GDM1 (cell line): ENCODE data around the gene FBXW8.

Experiments
- DNase-seq: peaks from one replicate; lab custom pipeline; 2025; lab: John Stamatoyannopoulos, UW

FBXW8 gene, protein sequence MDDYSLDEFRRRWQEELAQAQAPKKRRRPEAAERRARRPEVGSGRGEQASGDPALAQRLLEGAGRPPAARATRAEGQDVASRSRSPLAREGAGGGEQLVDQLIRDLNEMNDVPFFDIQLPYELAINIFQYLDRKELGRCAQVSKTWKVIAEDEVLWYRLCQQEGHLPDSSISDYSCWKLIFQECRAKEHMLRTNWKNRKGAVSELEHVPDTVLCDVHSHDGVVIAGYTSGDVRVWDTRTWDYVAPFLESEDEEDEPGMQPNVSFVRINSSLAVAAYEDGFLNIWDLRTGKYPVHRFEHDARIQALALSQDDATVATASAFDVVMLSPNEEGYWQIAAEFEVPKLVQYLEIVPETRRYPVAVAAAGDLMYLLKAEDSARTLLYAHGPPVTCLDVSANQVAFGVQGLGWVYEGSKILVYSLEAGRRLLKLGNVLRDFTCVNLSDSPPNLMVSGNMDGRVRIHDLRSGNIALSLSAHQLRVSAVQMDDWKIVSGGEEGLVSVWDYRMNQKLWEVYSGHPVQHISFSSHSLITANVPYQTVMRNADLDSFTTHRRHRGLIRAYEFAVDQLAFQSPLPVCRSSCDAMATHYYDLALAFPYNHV

GRCh38 chr12:116910645-116911451, at the start of gene FBXW8:
TSS of gene FBXW8 (plus strand) at chr12:116910950. CDS start at chr12:116911038, 88 bp downstream.
- DNase-seq, result peak; percentile 61

- peak; percentile 8 for DNase-seq
Observed at GRCh38 chr12:116861320-116861719, 49.4 kb upstream of the FBXW8 start.

DNA sequence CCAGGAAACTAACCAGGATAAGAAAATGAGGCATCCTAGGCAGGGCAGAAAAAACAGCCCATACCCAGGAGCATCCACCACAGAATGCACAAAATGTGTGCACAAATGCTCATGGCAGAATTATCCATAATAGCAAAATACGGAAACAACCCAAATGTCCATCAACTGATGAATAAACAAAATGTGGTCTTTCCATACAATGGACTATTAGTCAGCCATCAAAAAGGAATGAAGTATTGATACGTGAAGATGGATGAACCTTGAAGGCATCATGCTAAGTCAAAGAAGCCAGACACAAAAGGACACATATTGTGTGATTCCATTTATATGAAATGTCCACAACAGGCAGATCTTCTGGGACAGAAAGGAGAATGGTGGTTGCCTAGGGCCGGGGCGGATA, 48.6 kb upstream of the FBXW8 start:
- DNase-seq, result no peak

GRCh38 chr12:116863275-116863767, 47.4 kb upstream of the FBXW8 start:
- DNase-seq, result no peak

DNA sequence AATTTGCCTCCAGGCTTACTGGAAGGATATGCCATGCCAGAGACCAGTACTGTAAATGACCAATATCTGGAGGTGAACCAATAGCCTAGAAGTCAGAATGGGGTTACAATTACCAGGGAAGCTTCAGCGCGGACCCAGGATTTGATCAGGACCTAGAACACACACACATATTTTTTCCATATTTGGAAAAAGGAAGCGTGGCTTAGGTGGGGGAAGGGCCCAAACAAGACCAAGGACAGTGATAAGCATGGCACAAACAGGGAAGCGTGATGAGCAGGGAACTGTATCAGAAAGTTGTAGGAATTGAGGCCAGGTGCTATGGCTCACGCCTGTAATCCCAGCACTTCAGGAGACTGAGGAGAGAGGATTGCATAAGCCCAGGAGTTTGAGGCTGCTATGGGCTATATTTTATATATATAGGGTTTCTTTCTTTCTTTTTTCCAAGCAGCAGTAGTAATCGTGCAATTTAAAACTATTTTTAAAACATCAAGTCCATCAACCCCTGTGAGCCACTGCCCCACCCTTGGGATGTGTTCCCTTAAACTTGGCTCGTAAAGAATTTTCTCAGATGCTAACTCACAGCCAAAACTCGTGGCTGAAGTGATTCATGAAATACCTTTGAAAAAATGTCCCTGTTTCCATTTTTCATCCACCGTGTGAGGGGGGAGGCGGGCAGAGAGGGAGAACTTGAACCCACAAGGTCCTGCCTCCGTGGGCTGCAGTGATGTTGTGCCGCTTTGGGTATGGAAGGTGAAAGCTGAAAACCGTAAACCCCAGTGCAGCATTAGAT, 46.2 kb upstream of the FBXW8 start:
- DNase-seq, result no peak

DNA sequence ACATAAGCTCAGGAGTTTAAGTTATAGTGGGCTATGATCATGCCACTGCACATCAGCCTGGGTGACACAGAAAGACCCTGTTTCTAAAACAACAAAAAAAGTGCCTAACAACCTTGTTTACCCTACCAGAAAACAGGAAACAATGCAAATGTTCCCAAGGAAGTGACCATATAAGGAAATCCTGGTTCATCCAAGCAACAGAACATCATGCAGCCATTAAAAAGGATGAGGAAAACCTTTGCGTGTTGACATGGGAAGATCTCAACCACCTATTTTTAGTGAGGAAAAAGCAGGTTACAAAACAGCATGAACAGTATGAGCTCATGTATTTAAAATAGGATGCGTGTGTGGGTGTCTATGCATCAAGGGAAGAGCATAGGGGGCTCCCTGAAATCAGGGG, 43.2 kb upstream of the FBXW8 start:
- no peak for DNase-seq

- no peak for DNase-seq
Observed at GRCh38 chr12:116870306-116870705, 40.4 kb upstream of the FBXW8 start.

- DNase-seq, result no peak
Observed at GRCh38 chr12:116874324-116874995, 36.3 kb upstream of the FBXW8 start.

DNA sequence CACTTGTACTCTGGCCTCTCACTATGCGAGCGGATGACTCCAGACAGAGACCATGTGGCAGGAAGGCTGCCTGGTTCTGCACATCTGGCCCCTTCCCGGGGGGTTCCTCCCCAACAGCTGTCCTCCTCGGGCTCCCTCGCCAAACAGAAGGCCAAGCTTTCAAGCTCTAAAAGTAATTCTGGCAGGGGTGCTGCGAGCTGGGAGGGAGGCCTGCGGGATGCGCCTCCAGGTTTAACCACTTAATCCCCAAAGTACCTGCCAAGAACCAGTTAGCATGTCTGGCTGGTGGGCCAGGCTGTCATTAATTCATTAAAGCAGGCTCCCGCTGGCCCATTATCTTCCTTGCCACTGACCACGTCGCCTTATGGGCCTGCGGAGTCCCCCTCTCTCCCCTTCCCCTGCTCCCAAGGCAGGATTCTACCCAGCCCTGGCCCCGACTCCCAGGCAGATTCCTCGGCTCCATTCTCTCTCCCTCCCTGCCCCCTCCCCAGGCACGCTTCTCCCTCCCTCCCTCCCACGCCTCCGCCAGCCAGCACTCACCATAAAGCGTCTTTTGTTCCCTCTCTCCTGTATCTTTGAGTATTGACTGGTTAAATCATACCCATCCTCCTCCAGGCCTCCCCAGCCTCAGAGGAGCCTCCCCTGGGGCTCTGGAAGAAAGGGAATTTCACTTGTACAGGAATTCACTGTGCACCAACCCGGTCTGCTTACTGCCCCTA, 34.4 kb upstream of the FBXW8 start:
- no peak for DNase-seq

GRCh38 chr12:116878567-116879508, 31.9 kb upstream of the FBXW8 start:
- no peak for DNase-seq

GRCh38 chr12:116879509-116880212, 31.1 kb upstream of the FBXW8 start:
- no peak for DNase-seq

GRCh38 chr12:116880213-116880816, 30.4 kb upstream of the FBXW8 start:
- no peak for DNase-seq

DNA sequence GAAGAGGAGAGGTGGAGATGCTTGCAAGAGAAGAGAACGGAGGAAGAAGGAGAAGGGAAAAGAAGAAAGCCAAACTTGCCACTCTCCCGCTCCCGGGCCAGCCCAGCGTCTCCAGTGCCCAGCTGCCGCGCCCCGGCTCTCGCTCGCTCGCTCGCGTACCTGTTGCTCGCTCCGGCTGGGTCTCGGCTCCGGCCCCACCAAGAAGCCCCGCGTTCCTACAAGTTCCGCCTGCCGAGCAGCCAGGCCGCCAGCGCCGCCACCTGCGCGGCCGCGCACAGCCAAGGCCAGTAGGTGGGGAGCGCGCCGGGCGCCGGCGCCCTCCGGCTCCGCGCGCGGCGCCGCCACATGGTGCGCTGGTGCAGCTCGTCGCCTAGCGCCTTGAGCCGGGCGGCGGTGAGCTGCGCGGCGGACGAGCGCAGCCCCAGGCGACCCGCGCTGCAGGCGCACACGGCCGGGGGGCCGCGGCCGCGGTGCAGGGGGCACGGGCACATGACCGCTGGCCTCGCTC, 29.9 kb upstream of the FBXW8 start:
- DNase-seq, result no peak

- no peak for DNase-seq
Observed at GRCh38 chr12:116881325-116881876, 29.3 kb upstream of the FBXW8 start, which contains the start of gene HRK. TSS of gene HRK (minus strand) at chr12:116881441. CDS start at chr12:116881307, 134 bp downstream.

- DNase-seq, result no peak
Observed at GRCh38 chr12:116881877-116882507, 28.8 kb upstream of the FBXW8 start.

GRCh38 chr12:116882742-116883141, 28.0 kb upstream of the FBXW8 start:
- DNase-seq, result no peak

DNA sequence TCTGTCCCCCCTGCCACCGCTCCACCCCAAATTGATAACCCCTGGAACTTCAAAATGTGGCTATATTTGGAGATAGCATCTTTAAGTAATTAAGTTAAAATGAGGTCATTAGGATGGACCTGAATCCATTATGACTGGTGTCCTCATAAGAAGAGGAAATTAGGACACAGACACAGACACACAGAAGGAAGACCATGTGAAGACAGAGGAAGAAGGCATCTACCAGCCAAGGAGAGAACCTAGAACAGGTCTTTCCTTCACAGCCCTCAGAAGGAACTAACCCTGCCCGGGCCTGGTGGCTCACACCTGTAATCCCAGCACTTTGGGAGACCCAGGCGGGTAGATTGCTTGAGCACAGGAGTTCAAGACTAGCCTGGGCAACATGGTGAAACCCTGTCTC, 25.9 kb upstream of the FBXW8 start:
- DNase-seq, result no peak
